Gastroesophageal sphincter (tissue), 3 donors: ENCODE results near the gene NPAS1.

Source experiments
- CTCF ChIP-seq, 4 experiments: fragments of 200-600 bp in 2 of 4; fragments of 450-650 bp in 2 of 4; sonication (generic) in 1 of 4; IDR thresholded peaks; one replicate each; pipeline ENCODE4 v1.5.1; 2017 to 2019; ENCODE audit warnings: antibody characterized with exemption in 4 of 4, mild to moderate bottlenecking in 2 of 4, moderate library complexity in 2 of 4
- EP300 ChIP-seq: sonication (generic); formaldehyde crosslinking; IDR thresholded peaks from one replicate; pipeline ENCODE4 v1.6.1; 2017; ENCODE audit warnings: antibody characterized with exemption, mild to moderate bottlenecking
- POLR2A ChIP-seq, 2 donors: fragments of 450-650 bp; IDR thresholded peaks; one replicate each; pipeline ENCODE4 v1.6.1; 2017; ENCODE audit warnings: antibody characterized with exemption in 2 of 2, mild to moderate bottlenecking in 2 of 2, moderate library complexity in 1 of 2
- POLR2AphosphoS5 ChIP-seq: sonication (generic); formaldehyde crosslinking; IDR thresholded peaks from one replicate; pipeline ENCODE4 v1.6.1; 2017; ENCODE audit warnings: antibody characterized with exemption

- TF ChIP-seq CTCF (IDR thresholded peaks at IDR 0.05), result no peak
- TF ChIP-seq POLR2AphosphoS5, result no peak
- TF ChIP-seq EP300, result no peak
- no peak for TF ChIP-seq POLR2A (IDR thresholded peaks at IDR 0.05)
These were observed 30.9 kb upstream of the NPAS1 start for GRCh38 chr19:46988614-46989230.
